Suprapubic skin (tissue), 4 donors: ENCODE measurements around the gene LYSMD2. TPM values are rescaled to one million over a fixed set of nuclear protein-coding genes. Genes with fewer than 3 reads are reported as not detected.
A peak's percentile ranks its signal among the peaks of the same experiment; 100 is the strongest.

Source experiments
- DNase-seq, 2 donors: peaks; one replicate each; pipeline ENCODE4 v3.0.0-alpha.2; 2019; ENCODE audit warnings: low spot score in 2 of 2
- H3K27ac ChIP-seq: fragments of 200-600 bp; sonication (generic); one replicate; pipeline ENCODE4 v1.5.1; 2019
- H3K27me3 ChIP-seq: fragments of 200-600 bp; sonication (generic); one replicate; pipeline ENCODE4 v1.5.1; 2019
- H3K36me3 ChIP-seq: fragments of 200-600 bp; sonication (generic); one replicate; pipeline ENCODE4 v1.5.1; 2019
- H3K4me1 ChIP-seq: fragments of 200-600 bp; sonication (generic); one replicate; pipeline ENCODE4 v1.5.1; 2019
- H3K4me3 ChIP-seq: fragments of 200-600 bp; sonication (generic); one replicate; pipeline ENCODE4 v1.5.1; 2019; ENCODE audit warnings: mild to moderate bottlenecking
- H3K9me3 ChIP-seq: fragments of 200-600 bp; sonication (generic); one replicate; pipeline ENCODE4 v1.5.1; 2019
- EP300 ChIP-seq: sonication (generic); formaldehyde crosslinking; IDR thresholded peaks from one replicate; pipeline ENCODE4 v1.6.1; 2017; ENCODE audit warnings: antibody characterized with exemption
- POLR2A ChIP-seq, 2 donors: fragments of 450-650 bp; IDR thresholded peaks; one replicate each; pipeline ENCODE4 v1.6.1; 2017; ENCODE audit warnings: antibody characterized with exemption in 2 of 2, mild to moderate bottlenecking in 2 of 2, moderate library complexity in 2 of 2
- POLR2AphosphoS5 ChIP-seq, 3 donors: sonication (generic); formaldehyde crosslinking; IDR thresholded peaks; one replicate each; pipeline ENCODE4 v1.6.1; 2017; ENCODE audit warnings: antibody characterized with exemption in 3 of 3
- WGBS: methylation state at CpG from one replicate; pipeline ENCODE4 v1.1.5; 2018; 5-methylcytosine and 5-hydroxymethylcytosine counted together
- total RNA-seq, 4 donors: library from RNA; depleted of rRNA; stranded (reverse); fragments of >200 nt; gene quantifications; one replicate each; pipeline ENCODE4 v1.1.0, GENCODE V29; 2016
- TF ChIP-seq, protein P1 (sequence below), 2 donors: fragments of 200-600 bp in 1 of 2; fragments of 450-650 bp in 1 of 2; sonication (generic) in 1 of 2; IDR thresholded peaks; one replicate each; pipeline ENCODE4 v1.5.1; 2016 to 2019; ENCODE audit warnings: antibody characterized with exemption in 2 of 2, mild to moderate bottlenecking in 1 of 2, moderate library complexity in 1 of 2

LYSMD2 gene
- total RNA-seq, 4 donors from 2014 or later: 8.8 to 16.1 (median 10.2) TPM

DNA sequence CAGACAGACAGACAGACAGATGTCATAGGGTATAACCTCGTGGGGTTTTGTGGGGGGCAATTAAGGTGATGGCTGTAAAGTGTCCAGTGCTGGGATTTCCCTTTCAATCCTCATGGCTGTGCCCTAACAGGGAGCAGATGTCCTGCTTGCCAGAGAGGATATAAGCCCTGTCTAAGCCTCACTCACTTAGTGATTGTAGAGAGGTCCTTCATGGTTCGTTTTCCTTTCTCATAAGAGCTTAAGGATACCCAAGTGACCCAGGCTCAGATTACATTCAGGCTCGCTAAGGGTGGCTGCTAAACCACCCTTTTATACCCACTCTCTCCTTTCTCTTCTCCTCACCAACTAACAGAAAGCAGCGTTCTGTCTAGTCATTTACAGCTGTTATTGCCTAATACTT is 19.2 kb downstream of the LYSMD2 start:
- H3K27ac ChIP-seq: no peak overlapping the region
- H3K36me3 ChIP-seq: no peaks in the 10 kb centered on the region
- no peak for DNase-seq
- TF ChIP-seq, protein P1, sequence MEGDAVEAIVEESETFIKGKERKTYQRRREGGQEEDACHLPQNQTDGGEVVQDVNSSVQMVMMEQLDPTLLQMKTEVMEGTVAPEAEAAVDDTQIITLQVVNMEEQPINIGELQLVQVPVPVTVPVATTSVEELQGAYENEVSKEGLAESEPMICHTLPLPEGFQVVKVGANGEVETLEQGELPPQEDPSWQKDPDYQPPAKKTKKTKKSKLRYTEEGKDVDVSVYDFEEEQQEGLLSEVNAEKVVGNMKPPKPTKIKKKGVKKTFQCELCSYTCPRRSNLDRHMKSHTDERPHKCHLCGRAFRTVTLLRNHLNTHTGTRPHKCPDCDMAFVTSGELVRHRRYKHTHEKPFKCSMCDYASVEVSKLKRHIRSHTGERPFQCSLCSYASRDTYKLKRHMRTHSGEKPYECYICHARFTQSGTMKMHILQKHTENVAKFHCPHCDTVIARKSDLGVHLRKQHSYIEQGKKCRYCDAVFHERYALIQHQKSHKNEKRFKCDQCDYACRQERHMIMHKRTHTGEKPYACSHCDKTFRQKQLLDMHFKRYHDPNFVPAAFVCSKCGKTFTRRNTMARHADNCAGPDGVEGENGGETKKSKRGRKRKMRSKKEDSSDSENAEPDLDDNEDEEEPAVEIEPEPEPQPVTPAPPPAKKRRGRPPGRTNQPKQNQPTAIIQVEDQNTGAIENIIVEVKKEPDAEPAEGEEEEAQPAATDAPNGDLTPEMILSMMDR (IDR thresholded peaks at IDR 0.05): no peak
- TF ChIP-seq POLR2AphosphoS5 (IDR thresholded peaks at IDR 0.05) (no peak), EP300 (no peak), POLR2A (IDR thresholded peaks at IDR 0.05) (no peak)
- H3K9me3 ChIP-seq: no peaks in the 10 kb centered on the region
- 62% methylated on average over 4 of the region's 4 CpGs for WGBS
- H3K4me1 ChIP-seq: no peaks in the 10 kb centered on the region
- no peak overlapping the region for H3K4me3 ChIP-seq
- no peaks in the 10 kb centered on the region for H3K27me3 ChIP-seq

DNA sequence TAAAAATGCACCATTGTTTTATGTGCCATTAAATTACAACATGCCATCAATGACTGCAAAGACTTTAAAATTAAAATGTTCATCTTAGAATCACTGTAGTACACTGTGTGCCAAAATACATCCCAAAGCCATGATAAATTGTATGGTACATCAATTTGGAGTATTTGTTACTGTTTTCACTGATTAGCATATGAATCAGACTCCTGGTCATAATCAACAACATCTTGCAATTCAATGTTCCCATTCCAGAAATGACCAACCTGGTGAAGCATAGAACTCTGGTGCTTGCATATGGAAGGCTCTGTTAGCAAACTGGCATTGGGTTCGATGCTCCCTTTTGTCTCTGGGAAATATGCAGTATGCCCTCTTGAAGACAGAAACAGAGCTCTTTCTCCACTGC is 22.5 kb downstream of the LYSMD2 start:
- Histone ChIP-seq H3K4me1 (no peaks in the 10 kb centered on the region), H3K9me3 (no peaks in the 10 kb centered on the region), H3K36me3 (no peaks in the 10 kb centered on the region), H3K27ac (no peak overlapping the region), H3K4me3 (no peak overlapping the region), H3K27me3 (no peaks in the 10 kb centered on the region)
- no peak for DNase-seq
- WGBS: 88% methylated on average over 1 of the region's 1 CpG
- TF ChIP-seq EP300 (no peak), POLR2A (IDR thresholded peaks at IDR 0.05) (no peak)

DNA sequence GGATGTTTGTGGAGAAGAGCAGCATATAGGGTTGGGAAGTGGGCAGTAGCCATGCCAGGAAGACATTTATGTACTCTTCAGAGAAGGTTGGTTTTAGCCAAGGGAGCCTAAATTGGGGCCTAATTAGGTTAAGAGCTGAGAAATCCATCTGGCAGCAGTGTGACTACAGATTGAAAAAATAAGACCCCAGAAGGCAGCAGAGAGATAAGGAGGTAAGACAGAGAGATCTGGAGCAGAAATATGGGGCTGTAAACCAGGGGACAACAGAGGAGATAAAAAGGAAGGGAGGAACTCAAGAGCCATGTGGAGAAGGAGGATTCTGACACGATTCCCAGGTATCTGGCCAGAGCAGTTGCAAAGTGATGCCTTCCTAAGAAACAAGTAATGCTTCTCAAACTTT is 23.3 kb downstream of the LYSMD2 start:
- H3K27me3 ChIP-seq: no peaks in the 10 kb centered on the region
- no peak overlapping the region for H3K27ac ChIP-seq
- H3K36me3 ChIP-seq: no peaks in the 10 kb centered on the region
- H3K9me3 ChIP-seq: no peaks in the 10 kb centered on the region
- 65% methylated on average over 1 of the region's 1 CpG for WGBS
- TF ChIP-seq EP300: no peak
- TF ChIP-seq POLR2AphosphoS5 (IDR thresholded peaks at IDR 0.05): no peak
- TF ChIP-seq, protein P1 (IDR thresholded peaks at IDR 0.05): no peak
- no peak for TF ChIP-seq POLR2A (IDR thresholded peaks at IDR 0.05)
- no peak for DNase-seq
- no peak overlapping the region for H3K4me3 ChIP-seq
- no peaks in the 10 kb centered on the region for H3K4me1 ChIP-seq

DNA sequence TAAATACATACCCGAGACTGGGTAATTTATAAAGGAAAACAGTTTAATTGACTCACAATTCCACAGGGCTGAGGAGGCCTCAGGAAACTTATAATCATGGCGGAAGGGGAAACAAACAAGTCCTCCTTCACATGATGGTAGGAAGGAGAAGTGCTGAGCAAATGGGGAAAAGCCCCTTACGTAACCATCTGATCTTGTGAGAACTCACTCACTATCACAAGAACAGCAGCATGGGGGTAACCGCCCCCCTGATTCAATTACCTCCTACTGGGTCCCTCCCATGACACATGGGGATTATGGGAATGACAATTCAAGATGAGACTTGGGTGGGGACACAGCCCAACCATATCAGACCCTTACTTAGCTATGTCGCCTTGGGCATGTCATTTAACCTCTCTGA is 28.4 kb downstream of the LYSMD2 start:
- Histone ChIP-seq H3K4me3 (no peak overlapping the region), H3K4me1 (no peaks in the 10 kb centered on the region), H3K36me3 (no peaks in the 10 kb centered on the region), H3K27ac (no peak overlapping the region), H3K9me3 (no peaks in the 10 kb centered on the region), H3K27me3 (no peaks in the 10 kb centered on the region)
- WGBS: 92% methylated on average over 5 of the region's 5 CpGs
- no peak for TF ChIP-seq POLR2A (IDR thresholded peaks at IDR 0.05)
- no peak for TF ChIP-seq POLR2AphosphoS5 (IDR thresholded peaks at IDR 0.05)
- no peak for TF ChIP-seq EP300
- TF ChIP-seq, protein P1 (IDR thresholded peaks at IDR 0.05): no peak
- no peak for DNase-seq

DNA sequence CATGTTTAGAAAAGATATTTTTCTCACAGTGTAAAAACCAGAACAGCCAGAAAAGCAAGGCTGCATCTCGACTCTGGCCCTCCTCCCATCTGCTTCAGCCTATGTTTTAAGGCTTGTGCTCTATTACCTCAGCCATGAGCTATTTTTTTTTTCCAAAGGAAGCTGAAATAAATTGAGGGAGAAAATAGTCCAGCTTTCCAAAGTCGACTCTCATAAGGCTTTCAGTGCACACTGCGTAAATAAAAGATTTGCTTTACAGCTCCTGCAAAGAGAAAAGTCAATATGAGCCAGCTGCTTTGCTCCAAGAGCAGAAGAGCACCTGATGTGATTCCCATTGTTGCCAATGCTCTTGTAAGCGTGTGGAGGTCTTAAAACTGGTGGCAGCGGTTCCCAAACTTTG is 29.4 kb downstream of the LYSMD2 start:
- H3K27ac ChIP-seq: peak overlapping the region; percentile 26

More for the DNA sequence above, 29.4 kb downstream of the LYSMD2 start:
- TF ChIP-seq, protein P1 (IDR thresholded peaks at IDR 0.05): no peak
- no peak for TF ChIP-seq POLR2AphosphoS5 (IDR thresholded peaks at IDR 0.05)
- no peak for TF ChIP-seq POLR2A (IDR thresholded peaks at IDR 0.05)
- no peak for TF ChIP-seq EP300
- H3K9me3 ChIP-seq: no peaks in the 10 kb centered on the region
- no peak for DNase-seq
- no peaks in the 10 kb centered on the region for H3K27me3 ChIP-seq
- no peaks in the 10 kb centered on the region for H3K4me1 ChIP-seq
- no peak overlapping the region for H3K4me3 ChIP-seq
- H3K36me3 ChIP-seq: no peaks in the 10 kb centered on the region
- 53% methylated on average over 5 of the region's 5 CpGs for WGBS
